GM21737 (cell line): Measurements from ENCODE around the gene GPX2.

ENCODE experiments used
- ATAC-seq: cut with Tn5 transposase; IDR thresholded peaks from one replicate; pipeline ENCODE4 v1.9.1; 2021; ENCODE audit warnings: mild to moderate bottlenecking, moderate library complexity; ENCODE audit not compliant: unreplicated experiment

GPX2 gene

DNA sequence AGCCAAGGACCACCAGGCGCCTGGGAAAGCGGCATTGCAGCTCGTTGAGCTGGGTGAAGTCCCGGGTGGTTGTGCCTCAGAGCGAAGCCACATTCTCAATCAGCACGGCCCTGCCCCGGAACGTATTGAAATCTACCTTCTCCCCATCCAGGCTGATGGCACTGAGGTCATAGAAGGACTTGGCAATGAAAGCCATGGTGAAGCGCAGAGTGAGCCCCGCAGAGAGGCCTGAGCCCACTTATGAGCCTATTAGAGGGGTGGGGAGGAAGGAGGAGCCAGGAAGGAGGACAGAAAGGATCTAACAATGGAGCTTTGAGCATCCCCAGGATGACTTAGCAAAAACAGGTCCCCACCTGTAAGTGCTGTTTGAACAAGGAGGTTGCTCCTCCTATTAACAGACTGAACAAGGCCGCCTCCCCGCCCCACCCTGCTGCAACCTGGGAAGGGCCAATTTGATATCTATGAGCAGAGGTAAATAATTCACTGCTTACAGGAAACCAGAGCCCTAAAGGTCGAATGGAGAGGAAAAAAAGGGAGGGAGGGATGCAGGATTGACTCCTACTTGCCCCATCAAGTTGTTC is at the start of gene GPX2:
Gene GPX2 (minus strand): TSS at position 215 of the 581 bp plus-strand sequence. CDS start 19 bp downstream, at position 196.
- no peak for ATAC-seq

DNA sequence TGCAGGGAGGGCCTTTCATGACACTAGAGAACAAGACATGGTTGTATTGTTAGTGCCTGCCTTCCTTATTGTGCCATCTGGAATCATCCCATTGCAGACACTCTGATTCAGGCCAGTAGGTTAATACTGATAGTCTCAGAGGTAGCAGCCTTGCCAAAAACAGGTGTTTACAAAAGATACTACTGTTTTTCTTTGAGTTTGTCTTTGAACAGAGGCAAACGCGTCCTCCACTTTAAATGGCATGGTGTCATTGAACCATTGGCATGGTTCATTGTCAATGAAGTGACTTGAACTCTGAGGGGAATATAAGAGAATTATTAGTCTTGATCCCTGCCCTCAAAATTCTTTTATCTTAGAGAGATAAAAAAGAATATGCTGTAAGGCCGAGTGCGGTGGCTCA is 48.4 kb upstream of the GPX2 start:
- no peak for ATAC-seq

- ATAC-seq, result no peak
Measured at GRCh38 chr14:64990296-64990695, 47.8 kb upstream of the GPX2 start.

DNA sequence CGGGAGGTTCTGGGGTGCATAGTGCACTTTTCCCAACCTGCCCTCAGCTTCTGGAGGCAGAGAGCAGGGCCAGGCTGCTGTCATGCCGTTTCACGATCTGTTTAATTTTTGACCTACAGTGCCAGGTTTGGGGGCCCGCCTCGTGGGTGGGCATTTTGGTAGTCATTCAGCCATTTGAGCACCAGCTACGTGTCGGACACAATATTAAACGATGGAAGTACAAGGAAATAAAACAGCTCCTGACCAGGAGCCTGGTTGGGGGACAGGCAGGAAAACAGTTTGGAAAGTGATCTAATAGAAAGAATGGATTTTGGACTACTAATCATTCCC is 44.9 kb upstream of the GPX2 start:
- ATAC-seq, result peak; percentile 3

DNA sequence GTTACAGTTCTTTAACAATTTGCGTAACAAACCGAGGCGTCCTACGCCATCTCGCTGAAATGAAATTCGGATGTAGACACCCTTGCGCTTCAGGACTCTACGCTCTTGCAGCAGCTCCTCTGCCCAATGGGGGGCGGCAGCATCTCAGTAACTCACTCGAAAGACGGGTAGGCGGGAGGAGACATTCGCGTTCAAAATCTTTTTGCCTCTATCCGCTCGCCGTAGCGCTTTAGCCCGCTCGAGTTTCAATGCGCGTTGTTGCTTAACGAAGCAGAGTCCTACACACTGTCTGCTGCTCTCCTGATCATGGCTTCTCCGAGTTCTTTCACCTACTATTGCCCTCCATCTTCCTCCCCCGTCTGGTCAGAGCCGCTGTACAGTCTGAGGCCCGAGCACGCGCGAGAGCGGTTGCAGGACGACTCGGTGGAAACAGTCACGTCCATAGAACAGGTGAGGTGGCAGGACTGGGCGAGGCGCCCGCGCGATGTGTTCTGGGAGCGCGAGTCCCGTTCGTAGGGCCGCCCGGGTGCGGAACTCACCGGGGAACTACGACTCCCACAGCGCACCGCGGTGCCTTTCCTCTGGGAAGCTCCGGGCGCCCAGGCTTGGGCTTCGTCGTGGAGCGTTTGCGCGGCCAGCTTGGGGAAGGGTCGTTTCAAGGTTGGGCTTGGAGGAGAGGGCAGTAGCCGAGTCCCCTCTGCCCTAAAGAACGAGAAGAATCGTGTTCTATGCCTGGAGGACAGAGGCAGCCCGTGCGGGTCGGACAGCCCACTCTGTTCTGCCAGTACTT is 44.3 kb upstream of the GPX2 start, which contains the start of gene FNTB:
Gene FNTB (plus strand): TSS at position 248 of the 790 bp plus-strand sequence. CDS start 59 bp downstream, at position 307.
- peak; percentile 92 for ATAC-seq

DNA sequence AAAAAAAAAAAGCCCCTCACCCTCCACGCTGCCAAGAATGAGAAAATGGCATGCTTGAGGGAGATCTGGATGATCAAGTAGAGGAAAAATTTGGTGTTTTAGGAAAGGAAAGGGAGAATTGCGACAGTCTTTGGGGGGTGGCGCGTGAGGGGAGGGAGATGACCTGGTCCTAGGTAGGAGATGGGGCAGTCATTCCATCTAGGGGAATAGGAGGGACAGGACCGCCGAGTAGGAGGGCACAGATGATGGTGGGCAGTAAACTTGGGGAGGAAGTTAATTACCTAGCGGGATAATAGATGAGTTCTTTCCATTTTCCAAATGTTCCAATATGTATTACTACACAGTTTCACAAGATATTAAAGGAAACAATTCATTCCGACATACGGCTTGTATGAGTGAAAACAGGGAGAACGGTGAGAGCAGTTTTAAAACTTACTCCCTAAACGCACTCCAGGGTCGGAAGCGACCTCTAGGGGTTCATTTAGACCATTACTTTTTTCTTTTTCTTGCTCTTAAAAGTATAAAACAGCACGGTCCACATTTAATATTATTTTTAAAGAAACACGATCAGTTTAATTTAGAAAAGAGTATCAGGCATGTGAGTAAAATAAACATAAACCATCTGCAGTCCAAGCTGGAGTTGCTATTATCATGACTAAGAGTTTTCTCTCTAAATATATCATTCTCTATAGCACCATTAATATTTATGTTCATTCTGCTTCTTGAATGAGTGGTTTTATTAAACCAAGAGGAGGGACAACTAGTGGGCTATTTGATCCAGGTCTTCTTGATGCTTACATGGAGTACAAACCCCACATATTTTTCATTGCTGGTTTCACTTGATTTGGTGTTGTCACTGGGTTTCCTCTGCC is 41.1 kb upstream of the GPX2 start:
- ATAC-seq, result no peak

DNA sequence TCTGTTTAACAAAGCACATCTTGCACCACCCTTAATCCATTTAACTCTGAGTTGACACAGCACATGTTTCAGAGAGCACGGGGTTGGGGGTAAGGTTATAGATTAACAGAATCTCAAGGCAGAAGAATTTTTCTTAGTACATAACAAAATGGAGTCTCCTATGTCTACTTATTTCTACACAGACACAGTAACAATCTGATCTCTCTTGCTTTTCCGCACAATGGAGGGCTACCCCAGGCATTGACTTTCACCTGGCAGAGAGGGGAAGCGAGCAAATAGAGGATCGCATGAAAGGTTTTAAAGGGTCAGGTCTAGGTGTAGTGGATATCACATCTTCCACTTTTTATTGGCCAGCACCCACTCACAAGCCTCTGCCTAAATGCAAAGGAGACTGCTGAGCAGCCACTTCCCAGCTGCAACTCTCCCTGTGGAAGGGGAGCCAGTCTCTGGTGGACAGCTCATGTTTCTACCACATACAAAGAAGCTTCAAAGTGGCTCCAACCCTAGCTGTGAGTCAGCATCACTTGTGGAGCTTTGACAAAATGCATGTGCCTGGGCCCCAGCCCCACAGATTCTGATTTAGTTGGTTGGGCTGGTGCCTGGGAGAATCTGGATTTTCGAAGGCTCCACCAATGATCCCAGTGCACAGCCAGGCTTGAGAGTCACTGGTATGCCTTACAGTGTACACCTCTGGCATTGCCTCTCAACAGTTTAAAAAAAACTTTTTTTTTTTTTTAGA is 37.0 kb upstream of the GPX2 start:
- no peak for ATAC-seq

- ATAC-seq, result no peak
Measured at GRCh38 chr14:64974563-64974962, 32.0 kb upstream of the GPX2 start.

- no peak for ATAC-seq
Measured at GRCh38 chr14:64973826-64974225, 31.3 kb upstream of the GPX2 start.

- ATAC-seq, result no peak
Measured at GRCh38 chr14:64973026-64973442, 30.5 kb upstream of the GPX2 start.

- ATAC-seq, result no peak
Measured at GRCh38 chr14:64971943-64972791, 29.6 kb upstream of the GPX2 start, which contains the start of gene RAB15. Gene RAB15, minus strand, starts transcription at chr14:64972336. Its CDS starts 260 bp downstream, at chr14:64972076.

GRCh38 chr14:64971491-64971942 is 29.0 kb upstream of the GPX2 start:
- no peak for ATAC-seq

- ATAC-seq, result no peak
Measured at GRCh38 chr14:64970776-64971477, 28.4 kb upstream of the GPX2 start.

GRCh38 chr14:64970041-64970440 is 27.5 kb upstream of the GPX2 start:
- ATAC-seq, result no peak

GRCh38 chr14:64968651-64969050 is 26.1 kb upstream of the GPX2 start:
- no peak for ATAC-seq

DNA sequence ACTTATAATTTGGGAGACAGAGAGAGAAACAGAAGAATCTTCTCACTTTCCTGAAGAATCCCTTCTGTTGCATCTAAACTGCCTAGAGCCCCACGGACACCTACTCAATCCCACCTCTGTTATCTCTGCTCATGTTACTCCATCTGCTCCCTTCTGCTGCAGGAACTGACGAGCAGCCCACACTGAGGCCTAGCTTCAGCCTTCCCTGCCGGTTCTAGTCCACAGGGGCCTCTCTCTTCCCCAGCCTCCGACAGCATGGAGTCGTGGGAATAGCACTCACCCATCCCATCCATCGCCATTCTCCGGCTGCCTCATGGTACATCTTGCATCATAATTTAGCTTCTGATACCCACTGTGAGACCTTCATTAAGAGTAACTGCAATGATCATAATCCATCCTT is 25.6 kb upstream of the GPX2 start:
- ATAC-seq, result no peak

DNA sequence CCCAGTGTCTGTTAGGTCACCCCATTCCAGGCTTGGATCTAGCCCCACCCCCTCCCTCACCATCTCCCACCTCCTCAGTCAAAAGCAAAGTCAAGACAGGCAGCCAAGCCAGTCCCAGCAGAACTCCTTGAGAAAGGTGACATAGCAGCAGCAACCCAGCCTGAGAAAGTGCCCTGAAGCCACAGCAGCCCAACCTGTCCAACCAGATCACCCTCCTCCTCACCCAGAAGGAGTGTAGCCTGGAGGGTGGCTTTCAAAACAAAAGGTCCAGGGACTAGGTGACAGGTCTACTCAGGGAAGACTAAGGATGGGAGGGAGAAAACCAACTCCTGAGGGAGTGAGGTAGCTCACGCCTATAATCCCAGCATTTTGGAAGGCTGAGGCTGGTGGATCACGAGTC is 24.4 kb upstream of the GPX2 start:
- no peak for ATAC-seq

- no peak for ATAC-seq
Measured at GRCh38 chr14:64965356-64966000, 22.9 kb upstream of the GPX2 start.

GRCh38 chr14:64963611-64964010 is 21.1 kb upstream of the GPX2 start:
- no peak for ATAC-seq
